22Rv1 (cell line): ENCODE measurements around the gene C22orf39.

Source experiments
- ZFX ChIP-seq: fragments of 450-650 bp; IDR thresholded peaks from 2 replicates; pipeline ENCODE4 v1.6.1; 2017; ENCODE audit warnings: antibody characterized with exemption, borderline replicate concordance
- TF ChIP-seq, protein P1 (sequence below): fragments of 450-650 bp; IDR thresholded peaks from 2 replicates; pipeline ENCODE4 v1.5.1; 2017; ENCODE audit warnings: mild to moderate bottlenecking

DNA sequence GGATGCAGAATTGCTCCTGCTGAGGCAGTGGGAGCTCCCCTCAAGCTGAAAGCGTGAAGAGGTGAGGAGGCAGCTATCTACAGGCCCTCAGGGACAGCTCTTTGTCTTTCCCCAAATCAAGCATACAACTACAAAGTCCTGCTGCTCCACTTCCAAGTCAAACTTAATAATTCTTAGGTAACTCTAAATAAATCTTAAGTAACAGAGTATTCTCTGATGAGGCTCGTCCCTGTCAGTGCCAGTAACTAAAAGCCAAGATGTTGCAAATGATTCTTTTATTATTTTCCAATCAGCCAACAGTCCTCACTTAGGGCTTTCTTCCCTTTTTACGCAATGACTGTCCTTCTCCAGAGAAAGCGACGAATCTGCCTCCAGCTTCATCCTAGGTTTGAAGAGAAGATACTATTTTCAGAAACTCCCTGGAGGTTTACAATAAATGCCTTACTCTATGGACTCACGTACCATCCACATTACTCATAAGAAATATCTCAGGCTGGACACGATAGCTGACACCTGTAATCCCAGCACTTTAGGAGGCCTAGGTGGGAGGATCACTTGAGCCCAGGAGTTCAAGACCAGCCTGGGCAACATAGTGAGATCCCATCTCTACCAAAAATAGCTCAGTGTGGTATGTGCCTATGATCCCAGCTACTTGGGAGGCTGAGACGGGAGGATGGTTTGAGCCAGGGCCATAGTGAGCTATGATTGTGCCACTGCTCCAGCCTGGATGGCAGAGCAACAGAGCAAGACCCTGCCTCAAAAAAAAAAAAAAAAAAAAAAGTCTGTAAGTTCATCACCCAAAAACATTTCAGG is 3.1 kb upstream of the C22orf39 start:
- TF ChIP-seq, protein P1, sequence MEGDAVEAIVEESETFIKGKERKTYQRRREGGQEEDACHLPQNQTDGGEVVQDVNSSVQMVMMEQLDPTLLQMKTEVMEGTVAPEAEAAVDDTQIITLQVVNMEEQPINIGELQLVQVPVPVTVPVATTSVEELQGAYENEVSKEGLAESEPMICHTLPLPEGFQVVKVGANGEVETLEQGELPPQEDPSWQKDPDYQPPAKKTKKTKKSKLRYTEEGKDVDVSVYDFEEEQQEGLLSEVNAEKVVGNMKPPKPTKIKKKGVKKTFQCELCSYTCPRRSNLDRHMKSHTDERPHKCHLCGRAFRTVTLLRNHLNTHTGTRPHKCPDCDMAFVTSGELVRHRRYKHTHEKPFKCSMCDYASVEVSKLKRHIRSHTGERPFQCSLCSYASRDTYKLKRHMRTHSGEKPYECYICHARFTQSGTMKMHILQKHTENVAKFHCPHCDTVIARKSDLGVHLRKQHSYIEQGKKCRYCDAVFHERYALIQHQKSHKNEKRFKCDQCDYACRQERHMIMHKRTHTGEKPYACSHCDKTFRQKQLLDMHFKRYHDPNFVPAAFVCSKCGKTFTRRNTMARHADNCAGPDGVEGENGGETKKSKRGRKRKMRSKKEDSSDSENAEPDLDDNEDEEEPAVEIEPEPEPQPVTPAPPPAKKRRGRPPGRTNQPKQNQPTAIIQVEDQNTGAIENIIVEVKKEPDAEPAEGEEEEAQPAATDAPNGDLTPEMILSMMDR = no peak
- no peak for TF ChIP-seq ZFX
